ENCODE data around the gene GFPT1. TPM values are rescaled to one million over a fixed set of nuclear protein-coding genes. Genes with fewer than 3 reads are reported as not detected.

Gene GFPT1
- total RNA-seq, 1 donor from 2014 or later, result 52.7 TPM

GRCh38 chr2:69389271-69389670 is 2.2 kb upstream of the GFPT1 start:
- Mint-ChIP-seq H3K4me3 (no peak overlapping the region), H3K9me3 (no peaks in the 10 kb centered on the region), H3K36me3 (peaks cover 10% of the 10 kb centered on the region), H3K27me3 (ENCODE audit: low read depth) (no peaks in the 10 kb centered on the region), H3K27ac (no peak overlapping the region), H3K4me1 (peaks cover 23% of the 10 kb centered on the region)
- TF ChIP-seq, protein P1, sequence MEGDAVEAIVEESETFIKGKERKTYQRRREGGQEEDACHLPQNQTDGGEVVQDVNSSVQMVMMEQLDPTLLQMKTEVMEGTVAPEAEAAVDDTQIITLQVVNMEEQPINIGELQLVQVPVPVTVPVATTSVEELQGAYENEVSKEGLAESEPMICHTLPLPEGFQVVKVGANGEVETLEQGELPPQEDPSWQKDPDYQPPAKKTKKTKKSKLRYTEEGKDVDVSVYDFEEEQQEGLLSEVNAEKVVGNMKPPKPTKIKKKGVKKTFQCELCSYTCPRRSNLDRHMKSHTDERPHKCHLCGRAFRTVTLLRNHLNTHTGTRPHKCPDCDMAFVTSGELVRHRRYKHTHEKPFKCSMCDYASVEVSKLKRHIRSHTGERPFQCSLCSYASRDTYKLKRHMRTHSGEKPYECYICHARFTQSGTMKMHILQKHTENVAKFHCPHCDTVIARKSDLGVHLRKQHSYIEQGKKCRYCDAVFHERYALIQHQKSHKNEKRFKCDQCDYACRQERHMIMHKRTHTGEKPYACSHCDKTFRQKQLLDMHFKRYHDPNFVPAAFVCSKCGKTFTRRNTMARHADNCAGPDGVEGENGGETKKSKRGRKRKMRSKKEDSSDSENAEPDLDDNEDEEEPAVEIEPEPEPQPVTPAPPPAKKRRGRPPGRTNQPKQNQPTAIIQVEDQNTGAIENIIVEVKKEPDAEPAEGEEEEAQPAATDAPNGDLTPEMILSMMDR (IDR thresholded peaks at IDR 0.05; ENCODE audit: unreplicated experiment), result no peak
- DNase-seq (ENCODE audit: low spot score in 2 of 2, unreplicated experiment in 2 of 2), result no peak

GRCh38 chr2:69387770-69388481 is 899 bp upstream of the GFPT1 start:
- peak in 1 of 2 experiments; percentile 41 for DNase-seq (ENCODE audit: low spot score in 2 of 2, unreplicated experiment in 2 of 2)
- H3K27me3 Mint-ChIP-seq (ENCODE audit: low read depth), result no peaks in the 10 kb centered on the region
- peak overlapping the region; percentile 99 for H3K27ac Mint-ChIP-seq
- no peaks in the 10 kb centered on the region for H3K36me3 Mint-ChIP-seq
- no peaks in the 10 kb centered on the region for H3K9me3 Mint-ChIP-seq
- TF ChIP-seq, protein P1 (IDR thresholded peaks at IDR 0.05; ENCODE audit: unreplicated experiment), result no peak
- peaks cover 31% of the 10 kb centered on the region for H3K4me1 Mint-ChIP-seq
- peak overlapping the region; percentile 87 for H3K4me3 Mint-ChIP-seq

GRCh38 chr2:69386360-69386759 is 667 bp downstream of the GFPT1 start:
- no peaks in the 10 kb centered on the region for H3K9me3 Mint-ChIP-seq
- peak overlapping the region; percentile 85 for H3K27ac Mint-ChIP-seq
- peaks cover 36% of the 10 kb centered on the region for H3K4me1 Mint-ChIP-seq
- no peaks in the 10 kb centered on the region for H3K27me3 Mint-ChIP-seq (ENCODE audit: low read depth)
- peak overlapping the region; percentile 87 for H3K4me3 Mint-ChIP-seq
- DNase-seq (ENCODE audit: low spot score in 2 of 2, unreplicated experiment in 2 of 2), result no peak
- TF ChIP-seq, protein P1 (IDR thresholded peaks at IDR 0.05; ENCODE audit: unreplicated experiment), result no peak
- peaks cover 2% of the 10 kb centered on the region for H3K36me3 Mint-ChIP-seq

- no peaks in the 10 kb centered on the region for H3K9me3 Mint-ChIP-seq
- no peak for DNase-seq (ENCODE audit: low spot score in 2 of 2, unreplicated experiment in 2 of 2)
- H3K27me3 Mint-ChIP-seq (ENCODE audit: low read depth), result no peaks in the 10 kb centered on the region
- peaks cover 36% of the 10 kb centered on the region for H3K4me1 Mint-ChIP-seq
- H3K27ac Mint-ChIP-seq, result peak overlapping the region; percentile 66
- TF ChIP-seq, protein P1 (IDR thresholded peaks at IDR 0.05; ENCODE audit: unreplicated experiment), result no peak
- peak overlapping the region; percentile 87 for H3K4me3 Mint-ChIP-seq
- peaks cover 3% of the 10 kb centered on the region for H3K36me3 Mint-ChIP-seq
Measured at GRCh38 chr2:69385443-69386151, 1.4 kb downstream of the GFPT1 start.

DNA sequence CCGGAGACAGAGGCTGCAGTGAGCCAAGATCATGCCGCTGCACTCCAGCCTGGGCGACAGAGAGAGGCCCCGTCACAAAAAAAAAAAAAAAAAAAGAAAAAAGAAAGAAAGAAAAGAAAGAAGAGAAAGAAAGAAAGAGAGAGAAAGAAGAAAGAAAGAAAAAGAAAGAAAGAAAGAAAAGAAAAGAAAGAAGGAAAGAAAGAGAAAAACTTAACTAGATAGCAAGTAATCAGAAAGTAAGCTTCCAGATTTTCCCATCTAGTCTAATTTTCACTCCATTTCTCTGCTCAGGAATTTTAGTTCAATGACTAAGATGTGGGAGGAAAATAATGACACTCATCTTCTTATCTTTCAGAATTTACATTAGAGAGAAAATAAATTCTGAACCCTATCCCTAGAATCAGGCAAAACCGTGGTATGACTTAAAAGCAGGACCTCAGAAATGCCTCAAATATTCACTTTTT is 2.4 kb downstream of the GFPT1 start:
- TF ChIP-seq, protein P1 (IDR thresholded peaks at IDR 0.05; ENCODE audit: unreplicated experiment), result no peak
- Mint-ChIP-seq H3K27ac (peak overlapping the region; percentile 52), H3K36me3 (peaks cover 6% of the 10 kb centered on the region), H3K4me3 (no peak overlapping the region), H3K4me1 (peaks cover 36% of the 10 kb centered on the region), H3K9me3 (no peaks in the 10 kb centered on the region), H3K27me3 (ENCODE audit: low read depth) (no peaks in the 10 kb centered on the region)
- no peak for DNase-seq (ENCODE audit: low spot score in 2 of 2, unreplicated experiment in 2 of 2)

All from mesothelial cell of epicardium (in vitro differentiated cells).